Smooth muscle cell (in vitro differentiated cells): ENCODE results near the gene MSLN. TPM values are rescaled to one million over a fixed set of nuclear protein-coding genes. Genes with fewer than 3 reads are reported as not detected.

Experiments used
- DNase-seq: peaks from one replicate; lab custom pipeline; 2025; ENCODE audit not compliant: unreplicated experiment; lab: John Stamatoyannopoulos, UW
- H2AFZ ChIP-seq: fragments of 200-600 bp; sonication (generic); 2 replicates; pipeline ENCODE4 v1.6.0; 2016; ENCODE audit warnings: antibody characterized with exemption, low read depth, mild to moderate bottlenecking
- H3F3A ChIP-seq: fragments of 200-600 bp; sonication (generic); 2 replicates; pipeline ENCODE4 v1.6.0; 2017; ENCODE audit warnings: antibody characterized with exemption, low read depth
- H3K27ac ChIP-seq: fragments of 200-600 bp; sonication (generic); 2 replicates; pipeline ENCODE4 v1.5.1; 2016; ENCODE audit warnings: low read depth, mild to moderate bottlenecking
- H3K27me3 ChIP-seq: fragments of 200-600 bp; sonication (generic); 2 replicates; pipeline ENCODE4 v1.6.1; 2016; ENCODE audit warnings: low read depth, mild to moderate bottlenecking
- H3K36me3 ChIP-seq: fragments of 200-600 bp; sonication (generic); 2 replicates; pipeline ENCODE4 v1.5.1; 2016; ENCODE audit warnings: low read depth
- H3K4me1 ChIP-seq: fragments of 200-600 bp; sonication (generic); 2 replicates; pipeline ENCODE4 v1.5.1; 2016; ENCODE audit warnings: low read depth
- H3K4me2 ChIP-seq: fragments of 200-600 bp; sonication (generic); 2 replicates; pipeline ENCODE4 v1.6.0; 2016; ENCODE audit warnings: mild to moderate bottlenecking
- H3K4me3 ChIP-seq: fragments of 200-600 bp; sonication (generic); 2 replicates; pipeline ENCODE4 v1.5.1; 2016; ENCODE audit warnings: mild to moderate bottlenecking
- H3K79me2 ChIP-seq: fragments of 200-600 bp; sonication (generic); 2 replicates; pipeline ENCODE4 v1.6.0; 2016; ENCODE audit warnings: low read depth, mild to moderate bottlenecking
- H3K9ac ChIP-seq: fragments of 200-600 bp; sonication (generic); 2 replicates; pipeline ENCODE4 v1.6.0; 2016; ENCODE audit warnings: low read depth
- H3K9me3 ChIP-seq: fragments of 200-600 bp; sonication (generic); replicated peaks from 2 replicates; pipeline ENCODE4 v1.5.1; 2016; ENCODE audit warnings: low read depth
- H4K20me1 ChIP-seq: fragments of 200-600 bp; sonication (generic); 2 replicates; pipeline ENCODE4 v1.6.0; 2016; ENCODE audit warnings: low read depth
- WGBS: methylation state at CpG from one replicate; pipeline ENCODE4 v1.1.7; 2016; ENCODE audit warnings: low lambda C conversion rate; 5-methylcytosine and 5-hydroxymethylcytosine counted together
- polyA plus RNA-seq: library from polyadenylated mRNA; unstranded; fragments of >200 nt; fragmentation: Nextera tagmentation; extraction: Ambion mirVana; gene quantifications from 2 replicates; pipeline ENCODE4 v1.2.1, GENCODE V29; 2016
- total RNA-seq: library from RNA; depleted of rRNA; stranded (reverse); fragments of >200 nt; gene quantifications from 2 replicates; pipeline ENCODE4 v1.2.3, GENCODE V29; 2014
- TF ChIP-seq, protein P1 (sequence below): fragments of 200-600 bp; sonication (generic); IDR thresholded peaks from 2 replicates; pipeline ENCODE4 v1.5.1; 2017; ENCODE audit warnings: borderline replicate concordance, mild to moderate bottlenecking, antibody characterized with exemption; ENCODE audit not compliant: insufficient read depth, poor library complexity, severe bottlenecking

The MSLN gene
- total and polyA plus RNA-seq, 2 experiments from 2014 or later: 0.26 to 3.7 TPM

DNA sequence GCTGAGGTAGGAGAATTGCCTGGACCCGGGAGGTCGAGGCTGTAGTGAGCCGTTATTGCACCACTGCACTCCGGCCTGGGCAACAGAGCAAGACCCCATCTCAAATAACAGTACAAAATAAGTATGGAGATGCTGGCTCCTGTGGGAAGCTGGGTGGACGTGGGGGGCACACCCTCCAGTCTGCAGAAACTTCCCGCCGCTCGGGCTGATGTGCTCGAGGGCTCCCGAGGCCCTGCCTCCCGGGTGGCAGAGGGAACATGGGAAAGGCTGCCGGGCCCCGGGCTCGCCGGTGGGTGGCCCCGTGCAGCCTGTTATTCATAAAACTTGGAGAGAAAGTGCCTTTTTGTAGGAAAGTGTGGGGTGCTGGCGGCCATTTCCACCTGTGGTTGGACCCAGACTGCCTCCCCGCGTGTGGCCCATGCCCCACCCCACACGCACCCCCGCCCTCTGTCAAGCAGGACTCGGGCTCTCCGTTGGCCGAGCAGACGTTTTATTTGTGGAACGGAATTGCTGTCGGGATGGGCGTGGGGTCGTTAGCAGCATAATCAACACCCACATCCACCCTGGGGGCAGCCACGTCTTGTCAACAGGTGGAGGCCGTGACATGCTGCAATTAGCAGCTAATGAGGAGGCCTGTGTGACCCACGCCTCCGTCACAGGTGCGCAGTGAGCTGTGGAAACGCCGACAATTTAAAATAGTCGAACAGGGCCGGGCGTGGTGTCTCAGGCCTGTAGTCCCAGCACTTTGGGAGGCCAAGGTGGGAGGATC, 12.4 kb upstream of the MSLN start:
- H3K27ac ChIP-seq: no peak overlapping the region
- H3F3A ChIP-seq: no peaks in the 10 kb centered on the region
- H3K79me2 ChIP-seq: no peaks in the 10 kb centered on the region
- H3K27me3 ChIP-seq: no peaks in the 10 kb centered on the region
- no peak overlapping the region for H2AFZ ChIP-seq
- DNase-seq: no peak
- peaks cover 4% of the 10 kb centered on the region for H3K4me1 ChIP-seq
- H3K4me3 ChIP-seq: no peak overlapping the region
- no peak overlapping the region for H3K9ac ChIP-seq
- no peak overlapping the region for H3K4me2 ChIP-seq
- H3K9me3 ChIP-seq: no peaks in the 10 kb centered on the region
- 91% methylated on average over 39 of the region's 39 CpGs for WGBS
- H4K20me1 ChIP-seq: no peaks in the 10 kb centered on the region
- TF ChIP-seq, protein P1, sequence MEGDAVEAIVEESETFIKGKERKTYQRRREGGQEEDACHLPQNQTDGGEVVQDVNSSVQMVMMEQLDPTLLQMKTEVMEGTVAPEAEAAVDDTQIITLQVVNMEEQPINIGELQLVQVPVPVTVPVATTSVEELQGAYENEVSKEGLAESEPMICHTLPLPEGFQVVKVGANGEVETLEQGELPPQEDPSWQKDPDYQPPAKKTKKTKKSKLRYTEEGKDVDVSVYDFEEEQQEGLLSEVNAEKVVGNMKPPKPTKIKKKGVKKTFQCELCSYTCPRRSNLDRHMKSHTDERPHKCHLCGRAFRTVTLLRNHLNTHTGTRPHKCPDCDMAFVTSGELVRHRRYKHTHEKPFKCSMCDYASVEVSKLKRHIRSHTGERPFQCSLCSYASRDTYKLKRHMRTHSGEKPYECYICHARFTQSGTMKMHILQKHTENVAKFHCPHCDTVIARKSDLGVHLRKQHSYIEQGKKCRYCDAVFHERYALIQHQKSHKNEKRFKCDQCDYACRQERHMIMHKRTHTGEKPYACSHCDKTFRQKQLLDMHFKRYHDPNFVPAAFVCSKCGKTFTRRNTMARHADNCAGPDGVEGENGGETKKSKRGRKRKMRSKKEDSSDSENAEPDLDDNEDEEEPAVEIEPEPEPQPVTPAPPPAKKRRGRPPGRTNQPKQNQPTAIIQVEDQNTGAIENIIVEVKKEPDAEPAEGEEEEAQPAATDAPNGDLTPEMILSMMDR: no peak
- H3K36me3 ChIP-seq: no peaks in the 10 kb centered on the region

DNA sequence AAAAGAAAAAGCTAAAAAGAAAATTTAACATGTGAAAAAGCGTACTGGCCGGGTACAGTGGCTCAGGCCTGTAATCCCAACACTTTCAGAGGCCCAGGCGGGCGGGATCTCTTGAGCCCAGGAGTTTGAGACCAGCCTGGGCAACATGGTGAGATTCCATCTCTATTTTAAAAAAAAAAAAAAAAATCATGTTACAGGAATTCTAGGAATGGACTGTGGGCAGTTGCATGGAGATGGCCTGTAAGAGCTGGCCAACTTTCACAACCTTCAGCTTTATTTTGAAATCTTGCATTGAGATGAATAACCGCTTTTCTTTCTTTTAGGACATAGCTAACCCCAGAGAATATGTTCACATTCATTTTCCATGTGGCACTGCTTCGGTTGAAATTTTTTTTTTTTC, 11.5 kb upstream of the MSLN start:
- Histone ChIP-seq H3F3A (no peaks in the 10 kb centered on the region), H3K27ac (peak overlapping the region; percentile 19), H3K9me3 (no peaks in the 10 kb centered on the region), H3K4me1 (peaks cover 4% of the 10 kb centered on the region), H3K4me2 (no peak overlapping the region), H3K79me2 (no peaks in the 10 kb centered on the region), H4K20me1 (no peaks in the 10 kb centered on the region), H3K4me3 (no peak overlapping the region), H3K27me3 (no peaks in the 10 kb centered on the region), H3K9ac (no peak overlapping the region), H2AFZ (no peak overlapping the region), H3K36me3 (no peaks in the 10 kb centered on the region)
- DNase-seq: no peak
- WGBS: 73% methylated on average over 6 of the region's 6 CpGs
- TF ChIP-seq, protein P1: no peak

DNA sequence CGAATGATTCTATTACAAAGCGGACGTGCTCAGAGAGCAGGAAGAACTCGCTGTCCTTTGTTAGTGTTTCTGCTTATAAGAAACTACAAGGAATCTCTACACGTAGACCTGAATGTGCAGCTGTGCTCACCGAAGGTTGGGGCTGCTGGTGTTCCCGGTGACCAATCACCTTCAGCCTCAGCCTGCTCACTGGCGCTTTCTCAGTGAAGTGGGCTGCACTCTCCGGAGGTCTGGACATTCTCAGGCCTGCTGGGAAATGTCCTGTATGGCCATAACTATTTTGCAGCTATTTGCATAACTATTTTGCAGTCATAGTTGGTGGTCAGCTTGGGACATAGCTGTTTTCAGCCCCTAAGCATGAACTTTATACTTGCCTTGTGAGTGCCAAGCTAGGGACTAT, 10.0 kb upstream of the MSLN start:
- Histone ChIP-seq H3K9me3 (no peaks in the 10 kb centered on the region), H3K4me3 (no peak overlapping the region), H3K4me2 (no peak overlapping the region), H3K27me3 (no peaks in the 10 kb centered on the region), H4K20me1 (no peaks in the 10 kb centered on the region), H3K4me1 (peaks cover 4% of the 10 kb centered on the region), H3K36me3 (no peaks in the 10 kb centered on the region), H3K9ac (no peak overlapping the region), H3F3A (no peaks in the 10 kb centered on the region), H3K79me2 (no peaks in the 10 kb centered on the region), H3K27ac (no peak overlapping the region), H2AFZ (no peak overlapping the region)
- TF ChIP-seq, protein P1: no peak
- WGBS: 75% methylated on average over 9 of the region's 9 CpGs
- DNase-seq: no peak
